ENCODE data around the gene CNN2. TPM values are rescaled to one million over a fixed set of nuclear protein-coding genes. Genes with fewer than 3 reads are reported as not detected.

CNN2 gene
- total RNA-seq, 1 experiment from 2014 or later = 194 TPM

DNA sequence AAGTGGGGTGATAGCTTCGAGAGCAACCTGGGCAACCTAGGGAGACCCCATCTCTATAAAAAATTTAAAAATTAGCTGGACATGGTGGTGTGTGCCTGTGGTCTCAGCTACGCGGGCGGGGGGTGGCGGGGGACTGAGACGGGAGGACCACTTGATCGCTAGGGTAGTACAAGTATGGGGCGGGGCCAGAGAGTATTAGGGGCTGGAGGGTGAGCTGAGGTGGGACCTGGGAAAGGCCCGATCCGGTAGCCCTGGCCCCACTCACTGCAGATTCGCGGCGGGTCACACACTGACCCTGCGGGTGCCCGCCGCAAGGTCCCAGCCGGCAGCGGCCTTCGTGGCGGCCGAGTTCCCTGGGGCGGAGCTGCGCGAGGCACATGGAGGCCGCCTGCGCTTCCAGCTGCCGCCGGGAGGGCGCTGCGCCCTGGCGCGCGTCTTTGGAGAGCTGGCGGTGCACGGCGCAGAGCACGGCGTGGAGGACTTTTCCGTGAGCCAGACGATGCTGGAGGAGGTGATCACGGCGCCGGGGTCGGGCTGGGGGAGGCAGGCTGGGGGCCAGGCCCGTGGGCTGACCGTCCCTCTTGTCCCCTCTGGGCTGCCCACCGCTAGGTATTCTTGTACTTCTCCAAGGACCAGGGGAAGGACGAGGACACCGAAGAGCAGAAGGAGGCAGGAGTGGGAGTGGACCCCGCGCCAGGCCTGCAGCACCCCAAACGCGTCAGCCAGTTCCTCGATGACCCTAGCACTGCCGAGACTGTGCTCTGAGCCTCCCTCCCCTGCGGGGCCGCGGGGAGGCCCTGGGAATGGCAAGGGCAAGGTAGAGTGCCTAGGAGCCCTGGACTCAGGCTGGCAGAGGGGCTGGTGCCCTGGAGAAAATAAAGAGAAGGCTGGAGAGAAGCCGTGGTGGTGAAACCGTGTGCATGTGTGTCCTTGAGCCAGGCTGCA lies 38.5 kb downstream of the CNN2 start:
- Histone ChIP-seq H3K36me3 (ENCODE audit: control insufficient read depth, insufficient read depth, low read length) (no peaks in the 10 kb centered on the region), H3K4me3 (ENCODE audit: low read depth, low read length) (peak overlapping the region; percentile 61), H3K9me3 (no peaks in the 10 kb centered on the region), H3K27me3 (replicated peaks; ENCODE audit: control insufficient read depth, insufficient read depth, low read length) (no peaks in the 10 kb centered on the region), H3K4me1 (peaks cover 15% of the 10 kb centered on the region)
- TF ChIP-seq, protein P1, sequence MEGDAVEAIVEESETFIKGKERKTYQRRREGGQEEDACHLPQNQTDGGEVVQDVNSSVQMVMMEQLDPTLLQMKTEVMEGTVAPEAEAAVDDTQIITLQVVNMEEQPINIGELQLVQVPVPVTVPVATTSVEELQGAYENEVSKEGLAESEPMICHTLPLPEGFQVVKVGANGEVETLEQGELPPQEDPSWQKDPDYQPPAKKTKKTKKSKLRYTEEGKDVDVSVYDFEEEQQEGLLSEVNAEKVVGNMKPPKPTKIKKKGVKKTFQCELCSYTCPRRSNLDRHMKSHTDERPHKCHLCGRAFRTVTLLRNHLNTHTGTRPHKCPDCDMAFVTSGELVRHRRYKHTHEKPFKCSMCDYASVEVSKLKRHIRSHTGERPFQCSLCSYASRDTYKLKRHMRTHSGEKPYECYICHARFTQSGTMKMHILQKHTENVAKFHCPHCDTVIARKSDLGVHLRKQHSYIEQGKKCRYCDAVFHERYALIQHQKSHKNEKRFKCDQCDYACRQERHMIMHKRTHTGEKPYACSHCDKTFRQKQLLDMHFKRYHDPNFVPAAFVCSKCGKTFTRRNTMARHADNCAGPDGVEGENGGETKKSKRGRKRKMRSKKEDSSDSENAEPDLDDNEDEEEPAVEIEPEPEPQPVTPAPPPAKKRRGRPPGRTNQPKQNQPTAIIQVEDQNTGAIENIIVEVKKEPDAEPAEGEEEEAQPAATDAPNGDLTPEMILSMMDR (IDR thresholded peaks at IDR 0.05; ENCODE audit: insufficient read depth in 1 of 2, low read depth in 1 of 2, low read length in 1 of 2, severe bottlenecking in 1 of 2, unreplicated experiment in 1 of 2) = peak; percentile 81 to 84
- H3K27me3 Mint-ChIP-seq (ENCODE audit: insufficient read depth, unreplicated experiment) = no peaks in the 10 kb centered on the region
- H3K27ac Mint-ChIP-seq (ENCODE audit: unreplicated experiment) = peak overlapping the region; percentile 77
- TSS peak; percentile 97 for BruUV-seq (replicated peaks)
- H3K9me3 Mint-ChIP-seq (ENCODE audit: unreplicated experiment) = no peaks in the 10 kb centered on the region
- peaks cover 49% of the 10 kb centered on the region for H3K36me3 Mint-ChIP-seq (ENCODE audit: insufficient read depth, unreplicated experiment)
- no peaks in the 10 kb centered on the region for H3K4me1 Mint-ChIP-seq (ENCODE audit: low read depth, unreplicated experiment)
- POLR2A ChIA-PET = interaction anchor here (0.5 to 3.3 kb wide), 15 partner anchors 11 to 210 kb away, joined by 3 to 33 read pairs (median 4); partner anchors contain the start of genes ABCA7, CIRBP, CNN2 and GPX4
- intact Hi-C loops (cut with micrococcal nuclease; ENCODE audit: unreplicated experiment) = loop anchor here (1.0 to 2.0 kb wide), 4 partner anchors 10 to 44 kb away; partner anchors contain the start of genes GPX4, RNU6-2 and TMEM259
- CTCF ChIA-PET = interaction anchor here (0.6 to 2.6 kb wide), 11 partner anchors 11 to 426 kb away, joined by 3 to 9 read pairs (median 5); partner anchors contain the start of genes ABCA7, CNN2, REEP6 and RNU6-2
- H3K4me3 Mint-ChIP-seq (ENCODE audit: unreplicated experiment) = peak overlapping the region; percentile 84
- DNase-seq = peak; percentile 81 to 89

DNA sequence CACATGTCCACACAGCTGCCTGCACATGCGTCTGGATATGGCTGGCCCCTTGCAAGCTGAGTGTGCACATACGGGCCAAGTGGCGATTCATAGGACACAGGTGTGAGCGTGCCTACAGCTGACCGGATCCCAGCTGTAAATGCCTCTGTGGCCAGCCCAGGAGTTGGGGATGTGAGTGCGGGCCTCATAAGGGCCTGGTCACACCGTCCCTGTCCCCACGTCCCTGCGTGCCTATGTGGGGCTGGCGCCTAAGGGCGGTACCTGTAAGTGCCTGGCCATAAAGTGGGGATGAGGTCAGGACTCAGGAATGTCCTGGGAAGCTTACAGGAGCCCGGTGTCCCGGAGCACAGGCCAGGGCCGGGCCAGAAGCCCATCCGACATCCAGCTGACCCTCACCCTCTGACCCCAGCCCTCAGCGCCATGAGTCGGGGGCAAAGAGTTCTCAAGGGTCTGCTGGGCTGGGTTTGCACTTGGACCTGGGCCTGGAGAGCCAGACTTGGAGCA lies 39.2 kb downstream of the CNN2 start:
- H3K4me3 Mint-ChIP-seq (ENCODE audit: unreplicated experiment) = peak overlapping the region; percentile 84
- peak overlapping the region; percentile 61 for H3K4me3 ChIP-seq (ENCODE audit: low read depth, low read length)
- no peaks in the 10 kb centered on the region for H3K27me3 Mint-ChIP-seq (ENCODE audit: insufficient read depth, unreplicated experiment)
- H3K36me3 Mint-ChIP-seq (ENCODE audit: insufficient read depth, unreplicated experiment) = peaks cover 49% of the 10 kb centered on the region
- no peaks in the 10 kb centered on the region for H3K36me3 ChIP-seq (ENCODE audit: control insufficient read depth, insufficient read depth, low read length)
- H3K9me3 Mint-ChIP-seq (ENCODE audit: unreplicated experiment) = no peaks in the 10 kb centered on the region
- H3K4me1 Mint-ChIP-seq (ENCODE audit: low read depth, unreplicated experiment) = no peaks in the 10 kb centered on the region
- intact Hi-C loops (cut with micrococcal nuclease; ENCODE audit: unreplicated experiment) = loop anchor here (1.0 to 2.0 kb wide), 3 partner anchors 10 to 44 kb away; partner anchors contain the start of genes GPX4, RNU6-2 and TMEM259
- peak; percentile 82 to 92 for DNase-seq
- H3K27ac Mint-ChIP-seq (ENCODE audit: unreplicated experiment) = peak overlapping the region; percentile 77
- H3K9me3 ChIP-seq = no peaks in the 10 kb centered on the region
- CTCF ChIA-PET = interaction anchor here (0.7 to 2.6 kb wide), 5 partner anchors 10 to 201 kb away, joined by 3 to 8 read pairs (median 4); partner anchors contain the start of gene CNN2
- POLR2A ChIA-PET = interaction anchor here (0.5 to 3.3 kb wide), 12 partner anchors 10 to 313 kb away, joined by 3 to 33 read pairs (median 4); partner anchors contain the start of genes ABCA7, CIRBP, CNN2 and GPX4
- H3K4me1 ChIP-seq = peaks cover 15% of the 10 kb centered on the region
- TF ChIP-seq, protein P1 (IDR thresholded peaks at IDR 0.05; ENCODE audit: insufficient read depth in 1 of 2, low read depth in 1 of 2, low read length in 1 of 2, severe bottlenecking in 1 of 2, unreplicated experiment in 1 of 2) = no peak
- BruUV-seq (replicated peaks) = no TSS peak
- no peaks in the 10 kb centered on the region for H3K27me3 ChIP-seq (replicated peaks; ENCODE audit: control insufficient read depth, insufficient read depth, low read length)

DNA sequence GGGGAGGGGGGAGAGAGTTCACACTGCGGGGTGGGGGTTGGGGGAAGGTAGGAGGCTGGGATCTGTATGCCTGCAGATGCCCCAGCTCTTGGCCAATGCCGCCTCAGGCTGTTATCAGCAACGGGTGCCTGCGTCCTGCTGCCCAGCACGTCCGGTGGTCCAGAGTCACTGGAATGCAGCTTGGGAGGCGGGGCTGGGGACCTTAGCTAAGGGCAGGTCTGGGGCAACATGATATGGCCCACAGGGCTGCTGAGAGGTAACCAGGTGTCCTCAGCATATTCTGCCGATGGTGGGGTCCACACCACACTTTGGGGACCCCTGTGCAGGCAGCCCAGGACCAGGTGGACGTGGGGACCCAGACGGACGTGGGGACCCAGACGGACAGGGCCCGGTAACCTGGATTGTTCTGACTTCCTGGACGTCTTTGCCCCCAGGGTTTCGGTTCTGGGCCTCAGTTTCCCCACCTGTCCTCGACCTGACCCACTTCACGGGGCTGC lies 39.9 kb downstream of the CNN2 start:
- CTCF ChIA-PET = interaction anchor here (1.0 to 2.6 kb wide), 3 partner anchors 40 to 200 kb away, joined by 4 to 8 read pairs (median 6); partner anchors contain the start of gene CNN2

More for the DNA sequence above, 39.9 kb downstream of the CNN2 start:
- intact Hi-C loops (cut with micrococcal nuclease; ENCODE audit: unreplicated experiment) = no loop called here
- no peaks in the 10 kb centered on the region for H3K36me3 ChIP-seq (ENCODE audit: control insufficient read depth, insufficient read depth, low read length)
- H3K4me1 Mint-ChIP-seq (ENCODE audit: low read depth, unreplicated experiment) = no peaks in the 10 kb centered on the region
- TSS peak; percentile 42 for BruUV-seq (replicated peaks)
- H3K4me1 ChIP-seq = peaks cover 15% of the 10 kb centered on the region
- H3K4me3 ChIP-seq (ENCODE audit: low read depth, low read length) = peak overlapping the region; percentile 61
- H3K4me3 Mint-ChIP-seq (ENCODE audit: unreplicated experiment) = peak overlapping the region; percentile 84
- peak overlapping the region; percentile 77 for H3K27ac Mint-ChIP-seq (ENCODE audit: unreplicated experiment)
- no peaks in the 10 kb centered on the region for H3K27me3 Mint-ChIP-seq (ENCODE audit: insufficient read depth, unreplicated experiment)
- TF ChIP-seq, protein P1 (IDR thresholded peaks at IDR 0.05; ENCODE audit: insufficient read depth in 1 of 2, low read depth in 1 of 2, low read length in 1 of 2, severe bottlenecking in 1 of 2, unreplicated experiment in 1 of 2) = no peak
- H3K36me3 Mint-ChIP-seq (ENCODE audit: insufficient read depth, unreplicated experiment) = peaks cover 49% of the 10 kb centered on the region
- H3K9me3 Mint-ChIP-seq (ENCODE audit: unreplicated experiment) = no peaks in the 10 kb centered on the region
- DNase-seq = peak; percentile 81 to 91
- H3K9me3 ChIP-seq = no peaks in the 10 kb centered on the region
- H3K27me3 ChIP-seq (replicated peaks; ENCODE audit: control insufficient read depth, insufficient read depth, low read length) = no peaks in the 10 kb centered on the region
- POLR2A ChIA-PET = interaction anchor here (0.7 to 3.3 kb wide), 6 partner anchors 32 to 314 kb away, joined by 3 to 33 read pairs (median 5); partner anchors contain the start of genes CIRBP, CNN2, GPX4 and WDR18
